Erythroblast (primary cell): ENCODE results near the gene NFIB.

ENCODE experiments used
- GATA1 ChIP-seq: IDR thresholded peaks from 2 replicates; pipeline ENCODE4 v1.6.1; 2011; ENCODE audit warnings: low read depth, mild to moderate bottlenecking, control low read depth, low read length, moderate library complexity
- POLR2A ChIP-seq: IDR thresholded peaks from 2 replicates; pipeline ENCODE4 v1.6.1; 2011; ENCODE audit warnings: mild to moderate bottlenecking, low read length

DNA sequence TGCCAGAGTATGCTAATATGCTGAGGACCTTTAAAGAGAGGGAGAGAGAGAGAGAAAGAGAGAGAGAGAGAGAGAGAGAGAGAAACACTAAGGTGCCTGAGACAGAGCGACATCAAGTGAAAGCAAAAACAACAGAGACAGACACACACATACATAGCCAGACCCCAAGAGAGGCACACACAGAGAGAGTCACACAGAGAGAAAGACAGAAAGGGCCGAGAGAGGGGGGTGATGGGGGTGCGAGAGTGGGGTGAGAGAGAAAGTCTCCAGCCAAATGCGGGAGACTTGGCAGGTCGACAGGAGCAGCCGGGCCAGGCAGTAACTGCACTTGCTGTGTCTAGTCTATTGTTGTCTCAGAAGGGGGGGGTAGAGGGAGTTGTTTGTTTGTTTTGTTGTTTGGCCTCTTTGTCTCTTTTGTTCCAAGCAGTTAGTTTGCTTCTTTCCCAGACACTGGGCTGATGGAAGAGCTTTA is 30.1 kb upstream of the NFIB start:
- TF ChIP-seq POLR2A (no peak), GATA1 (no peak)
